Panc1 (cell line): ENCODE measurements around the gene SLCO2A1.

Source experiments
- CTCF ChIP-seq: fragments of 450-650 bp; IDR thresholded peaks from 2 replicates; pipeline ENCODE4 v1.5.1; 2017; ENCODE audit warnings: mild to moderate bottlenecking
- POLR2AphosphoS5 ChIP-seq: IDR thresholded peaks from 2 replicates; pipeline ENCODE4 v1.6.1; 2012; ENCODE audit warnings: mild to moderate bottlenecking, low read depth, low read length, moderate library complexity
- SIN3A ChIP-seq: IDR thresholded peaks from 2 replicates; pipeline ENCODE4 v1.6.1; 2012; ENCODE audit warnings: low read depth, mild to moderate bottlenecking, low read length, moderate library complexity, borderline replicate concordance; ENCODE audit not compliant: insufficient read depth
- TCF7L2 ChIP-seq: IDR thresholded peaks from 2 replicates; pipeline ENCODE4 v1.6.1; 2011; ENCODE audit warnings: mild to moderate bottlenecking, low read depth, low read length, inconsistent platforms

DNA sequence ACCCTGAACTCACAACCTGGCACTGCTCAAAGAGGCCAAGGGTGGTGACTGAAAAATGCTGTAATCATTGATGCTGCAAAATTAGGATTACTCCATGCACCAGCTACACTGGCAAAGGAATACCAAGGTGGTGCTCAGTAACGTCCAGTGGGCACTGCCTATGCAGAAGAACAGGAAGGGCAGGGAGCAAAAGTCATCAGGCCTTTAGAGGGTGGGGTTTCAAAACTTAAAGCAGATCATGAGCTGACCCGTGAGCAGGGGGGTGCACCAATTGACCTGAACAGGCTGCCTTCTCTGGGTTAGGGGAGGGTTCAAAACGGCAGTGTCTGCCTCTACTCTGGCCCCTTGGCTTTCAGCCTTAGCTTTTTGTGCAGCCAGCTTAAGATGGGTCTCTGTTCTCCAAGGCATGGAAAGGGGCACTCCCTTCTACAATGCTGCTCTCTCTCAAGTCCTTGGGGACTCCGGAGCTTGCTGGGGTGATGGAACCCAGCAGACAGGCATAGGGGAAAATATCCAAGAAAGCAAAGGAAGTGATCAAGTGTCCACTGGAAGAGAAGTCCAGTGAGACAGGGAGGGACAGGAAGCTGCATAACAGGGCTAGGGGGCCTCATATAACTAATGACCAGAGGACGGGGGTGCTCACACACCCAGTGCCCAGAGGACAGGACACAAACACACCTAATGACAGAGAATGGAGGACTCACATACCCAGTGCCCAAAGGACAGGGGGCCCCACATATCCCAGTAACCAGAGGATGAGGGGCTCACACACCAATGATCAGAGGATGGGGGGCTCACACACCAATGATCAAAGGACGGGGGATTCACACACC lies 145.5 kb downstream of the SLCO2A1 start:
- TF ChIP-seq CTCF (no peak), POLR2AphosphoS5 (no peak), TCF7L2 (no peak), SIN3A (no peak)
